Measurements from ENCODE around the gene DOCK6. TPM values are rescaled to one million over a fixed set of nuclear protein-coding genes. Genes with fewer than 3 reads are reported as not detected.

DOCK6 gene
- total RNA-seq, 1 experiment from 2014 or later, result 82.4 TPM

- Histone ChIP-seq H3K27me3 (ENCODE audit: insufficient read depth, low read length) (no peaks in the 10 kb centered on the region), H3K27ac (ENCODE audit: low read depth, low read length) (no peak overlapping the region; the same call in 1 of the 2 replicates), H4K20me1 (ENCODE audit: insufficient read depth) (no peaks in the 10 kb centered on the region), H3K9ac (ENCODE audit: low read length) (no peak overlapping the region), H3K9me2 (ENCODE audit: insufficient read depth) (no peaks in the 10 kb centered on the region), H3K4me2 (ENCODE audit: low read length) (no peak overlapping the region), H3K36me3 (ENCODE audit: control insufficient read depth in 1 of 2, insufficient read depth in 2 of 2, low read length in 2 of 2) (peaks cover 0 to 8% of the 10 kb centered on the region in 2 experiments; a peak in 1 of 4 replicates), H3K4me3 (replicated peaks in 1 of 2; ENCODE audit: low read depth in 1 of 2, low read length in 2 of 2) (no peak overlapping the region), H3K4me1 (ENCODE audit: control insufficient read depth in 1 of 2, insufficient read depth in 2 of 2, low read length in 2 of 2) (peaks cover 20 to 29% of the 10 kb centered on the region in 2 experiments), H3K9me3 (ENCODE audit: control insufficient read depth in 1 of 2, insufficient read depth in 1 of 2, low read depth in 1 of 2, low read length in 2 of 2) (no peaks in the 10 kb centered on the region), H3K79me2 (ENCODE audit: insufficient read depth, low read length) (0 out of 2 replicates have a peak, but pooled peaks cover 2% of the 10 kb centered on the region), H2AFZ (ENCODE audit: low read depth, low read length, poor library complexity, severe bottlenecking) (no peak overlapping the region)
- ATAC-seq (no peak), DNase-seq (ENCODE audit: low read depth, low spot score) (no peak)
- intact Hi-C loops (cut with micrococcal nuclease), result no loop called here
- no TSS peak for BruUV-seq (replicated peaks)
- ChIA-PET CTCF (interaction anchor here (0.6 kb wide), 1 partner anchor 14 kb away, joined by 3 read pairs; no protein-coding TSS in a partner anchor), POLR2A (no interaction called here), RAD21 (ENCODE audit: low non-redundant PET in 1 of 2, low total read pairs in 2 of 2, uncharacterized antibody in 2 of 2, unreplicated experiment in 2 of 2) (no interaction called here)
- no peak for TF ChIP-seq ZBTB33 (IDR thresholded peaks at IDR 0.05; ENCODE audit: extremely low read depth, insufficient replicate concordance, low read length)
- no peak for TF ChIP-seq TCF7L2 (IDR thresholded peaks at IDR 0.05; ENCODE audit: borderline replicate concordance, extremely low read depth, insufficient read depth, insufficient read length)
- TF ChIP-seq EZH2 (IDR thresholded peaks at IDR 0.05), result no peak
- TF ChIP-seq ZFX (IDR thresholded peaks at IDR 0.05), result no peak
- TF ChIP-seq RAD21 (IDR thresholded peaks at IDR 0.05; ENCODE audit: low read depth), result no peak
- TF ChIP-seq CBX3 (IDR thresholded peaks at IDR 0.05; ENCODE audit: low read depth), result no peak
- no peak for TF ChIP-seq SIN3A (IDR thresholded peaks at IDR 0.05; ENCODE audit: low read depth)
Measured at GRCh38 chr19:11192957-11193939, 69.1 kb downstream of the DOCK6 start.
